ENCODE results near the gene ADD3. TPM values are rescaled to one million over a fixed set of nuclear protein-coding genes. Genes with fewer than 3 reads are reported as not detected.

Gene ADD3
- total RNA-seq, 2 donors from 2014 or later = 91.1 to 659 TPM

DNA sequence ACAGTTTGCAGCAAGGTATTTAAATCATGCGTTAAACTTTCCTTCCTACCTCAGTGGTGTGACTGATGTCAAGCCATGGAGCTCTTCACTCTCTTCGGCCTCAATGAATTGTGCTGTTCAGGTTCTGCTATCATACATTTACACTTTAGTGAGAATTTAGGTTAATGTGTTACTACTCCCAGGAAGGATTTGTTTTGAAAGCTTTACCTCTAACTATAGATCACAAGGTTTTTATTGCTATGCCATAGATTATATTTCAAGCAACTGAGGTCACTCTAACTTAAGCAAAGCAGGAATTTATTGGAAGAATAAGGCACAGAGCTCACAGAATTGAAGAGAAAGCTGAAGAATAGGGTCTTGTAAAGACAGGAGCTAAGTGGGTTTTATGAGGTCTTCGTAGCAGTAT is 11.0 kb upstream of the ADD3 start:
- H3K36me3 ChIP-seq = no peaks in the 10 kb centered on the region
- no peaks in the 10 kb centered on the region for H3K27me3 ChIP-seq (replicated peaks; ENCODE audit: insufficient read depth)
- H3K4me1 ChIP-seq (ENCODE audit: control insufficient read depth in 1 of 2, low read depth in 2 of 2) = peaks cover 0 to 24% of the 10 kb centered on the region in 2 donors
- ATAC-seq (ENCODE audit: insufficient number of reproducible peaks, low FRiP score, low read depth) (no peak), DNase-seq (ENCODE audit: low spot score) (no peak)
- TF ChIP-seq, protein P1, sequence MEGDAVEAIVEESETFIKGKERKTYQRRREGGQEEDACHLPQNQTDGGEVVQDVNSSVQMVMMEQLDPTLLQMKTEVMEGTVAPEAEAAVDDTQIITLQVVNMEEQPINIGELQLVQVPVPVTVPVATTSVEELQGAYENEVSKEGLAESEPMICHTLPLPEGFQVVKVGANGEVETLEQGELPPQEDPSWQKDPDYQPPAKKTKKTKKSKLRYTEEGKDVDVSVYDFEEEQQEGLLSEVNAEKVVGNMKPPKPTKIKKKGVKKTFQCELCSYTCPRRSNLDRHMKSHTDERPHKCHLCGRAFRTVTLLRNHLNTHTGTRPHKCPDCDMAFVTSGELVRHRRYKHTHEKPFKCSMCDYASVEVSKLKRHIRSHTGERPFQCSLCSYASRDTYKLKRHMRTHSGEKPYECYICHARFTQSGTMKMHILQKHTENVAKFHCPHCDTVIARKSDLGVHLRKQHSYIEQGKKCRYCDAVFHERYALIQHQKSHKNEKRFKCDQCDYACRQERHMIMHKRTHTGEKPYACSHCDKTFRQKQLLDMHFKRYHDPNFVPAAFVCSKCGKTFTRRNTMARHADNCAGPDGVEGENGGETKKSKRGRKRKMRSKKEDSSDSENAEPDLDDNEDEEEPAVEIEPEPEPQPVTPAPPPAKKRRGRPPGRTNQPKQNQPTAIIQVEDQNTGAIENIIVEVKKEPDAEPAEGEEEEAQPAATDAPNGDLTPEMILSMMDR (IDR thresholded peaks at IDR 0.05) = no peak
- no peaks in the 10 kb centered on the region for H3K9me3 ChIP-seq
- H3K27ac ChIP-seq = no peak overlapping the region
- H3K4me3 ChIP-seq = no peak overlapping the region

DNA sequence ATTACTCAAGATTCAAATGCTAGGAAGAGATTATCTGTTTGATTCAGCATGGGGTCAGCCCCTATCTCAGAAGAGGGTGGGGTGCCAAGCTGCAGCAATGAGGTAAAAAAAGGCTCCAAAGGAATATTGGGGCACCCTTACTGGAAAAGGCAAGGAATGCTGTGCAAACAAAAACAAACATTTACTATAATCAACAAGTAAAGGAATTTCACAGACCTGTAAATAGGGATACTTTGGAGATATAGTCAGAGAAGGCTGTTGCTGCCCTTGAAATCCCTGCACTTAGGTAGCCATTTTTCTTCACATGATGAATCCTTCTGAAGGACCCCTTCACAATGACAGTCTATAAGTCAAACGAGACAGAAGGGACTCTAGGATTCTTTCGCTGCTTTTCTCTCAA is 10.6 kb upstream of the ADD3 start:
- TF ChIP-seq, protein P1 (IDR thresholded peaks at IDR 0.05) = no peak
- Histone ChIP-seq H3K27me3 (replicated peaks; ENCODE audit: insufficient read depth) (no peaks in the 10 kb centered on the region), H3K4me3 (no peak overlapping the region), H3K4me1 (ENCODE audit: control insufficient read depth in 1 of 2, low read depth in 2 of 2) (peaks cover 0 to 19% of the 10 kb centered on the region in 2 donors), H3K27ac (no peak overlapping the region), H3K36me3 (no peaks in the 10 kb centered on the region), H3K9me3 (no peaks in the 10 kb centered on the region)
- DNase-seq (ENCODE audit: low spot score) = no peak
- ATAC-seq (ENCODE audit: insufficient number of reproducible peaks, low FRiP score, low read depth) = no peak

DNA sequence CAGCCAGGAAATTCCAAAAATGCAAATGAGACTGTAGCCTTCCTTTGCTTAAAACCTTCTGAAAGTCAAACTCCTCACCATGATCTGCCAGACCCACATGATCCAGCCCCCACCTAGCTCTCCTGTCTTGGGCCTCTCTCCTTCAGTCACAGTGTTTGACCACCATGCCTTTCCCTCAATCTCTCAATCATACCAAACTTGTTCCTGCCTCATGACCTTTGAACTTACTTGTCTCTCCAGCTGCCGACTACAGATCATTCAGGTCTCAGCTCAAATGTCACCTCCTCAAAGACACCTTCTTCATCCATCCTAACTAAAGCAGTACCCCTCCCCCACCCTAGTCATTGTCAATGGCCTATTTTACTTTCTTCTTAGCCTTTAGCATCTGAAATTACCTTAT is 9.3 kb upstream of the ADD3 start:
- TF ChIP-seq, protein P1 (IDR thresholded peaks at IDR 0.05) = no peak
- peaks cover 0 to 8% of the 10 kb centered on the region in 2 donors for H3K4me1 ChIP-seq (ENCODE audit: control insufficient read depth in 1 of 2, low read depth in 2 of 2)
- H3K27me3 ChIP-seq (replicated peaks; ENCODE audit: insufficient read depth) = no peaks in the 10 kb centered on the region
- no peak for DNase-seq (ENCODE audit: low spot score)
- no peak overlapping the region for H3K4me3 ChIP-seq
- no peaks in the 10 kb centered on the region for H3K36me3 ChIP-seq
- ATAC-seq (ENCODE audit: insufficient number of reproducible peaks, low FRiP score, low read depth) = no peak
- H3K9me3 ChIP-seq = no peaks in the 10 kb centered on the region
- no peak overlapping the region for H3K27ac ChIP-seq

DNA sequence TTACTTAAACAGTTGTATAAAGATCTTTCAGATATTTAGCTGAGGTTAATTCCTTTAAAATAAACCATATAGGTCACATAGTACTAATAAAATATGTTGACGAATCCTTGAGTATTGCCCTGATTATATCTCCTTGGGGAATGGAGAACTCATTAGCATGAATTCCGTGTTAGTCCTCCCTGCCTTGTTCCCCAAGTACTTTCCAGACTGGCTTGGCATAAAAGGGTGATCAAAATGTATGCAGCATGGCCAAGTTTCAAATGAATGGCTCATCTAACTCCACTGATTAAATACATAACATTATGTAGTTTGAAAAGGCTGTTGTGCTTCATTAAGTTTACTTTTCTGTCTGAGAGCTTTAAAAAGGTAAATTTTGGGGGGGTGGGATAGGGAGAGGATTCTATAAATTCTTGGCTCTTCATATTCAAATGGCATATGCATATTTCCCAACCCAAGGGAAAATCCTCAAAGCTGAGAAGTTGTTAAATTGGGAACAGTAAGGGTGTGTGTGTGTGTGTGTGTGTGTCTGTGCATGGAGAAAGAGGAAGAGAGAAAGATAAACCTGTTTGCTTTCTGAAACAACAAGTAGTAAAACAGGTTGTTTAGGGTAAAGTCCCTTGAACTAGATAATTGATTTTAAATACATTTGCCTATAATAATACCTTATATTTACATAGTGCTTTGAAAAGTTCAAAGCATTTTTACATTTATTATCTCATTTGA is 4.8 kb upstream of the ADD3 start:
- Histone ChIP-seq H3K27ac (no peak overlapping the region), H3K36me3 (no peaks in the 10 kb centered on the region), H3K9me3 (no peaks in the 10 kb centered on the region), H3K4me1 (ENCODE audit: control insufficient read depth in 1 of 2, low read depth in 2 of 2) (peaks cover 0 to 2% of the 10 kb centered on the region in 2 donors), H3K4me3 (no peak overlapping the region), H3K27me3 (replicated peaks; ENCODE audit: insufficient read depth) (no peaks in the 10 kb centered on the region)
- ATAC-seq (ENCODE audit: insufficient number of reproducible peaks, low FRiP score, low read depth) (no peak), DNase-seq (ENCODE audit: low spot score) (no peak)
- TF ChIP-seq, protein P1 (IDR thresholded peaks at IDR 0.05) = no peak

DNA sequence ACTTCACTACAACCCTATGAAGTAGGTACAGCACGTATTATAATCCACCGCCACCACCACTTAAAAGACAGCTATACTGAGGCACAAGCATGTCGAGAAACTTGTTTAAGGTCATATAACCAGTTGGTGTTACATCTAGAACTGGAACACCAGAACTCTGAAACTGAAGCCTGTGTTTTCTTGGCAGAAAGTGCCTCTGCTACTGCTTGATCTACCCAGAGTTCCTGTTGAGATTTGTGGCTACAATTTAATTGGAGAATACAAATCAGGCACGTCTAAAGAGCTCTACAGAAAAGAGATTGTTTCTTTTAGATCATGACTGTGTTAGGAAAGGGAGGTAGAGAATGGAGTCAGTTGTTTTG is 4.3 kb upstream of the ADD3 start:
- Histone ChIP-seq H3K27me3 (replicated peaks; ENCODE audit: insufficient read depth) (no peaks in the 10 kb centered on the region), H3K4me3 (no peak overlapping the region), H3K27ac (no peak overlapping the region), H3K4me1 (ENCODE audit: control insufficient read depth in 1 of 2, low read depth in 2 of 2) (peaks cover 0 to 2% of the 10 kb centered on the region in 2 donors), H3K9me3 (no peaks in the 10 kb centered on the region), H3K36me3 (no peaks in the 10 kb centered on the region)
- no peak for DNase-seq (ENCODE audit: low spot score)
- no peak for ATAC-seq (ENCODE audit: insufficient number of reproducible peaks, low FRiP score, low read depth)
- TF ChIP-seq, protein P1 (IDR thresholded peaks at IDR 0.05) = no peak
